ENCODE data around the gene POLL. TPM values are rescaled to one million over a fixed set of nuclear protein-coding genes. Genes with fewer than 3 reads are reported as not detected.

POLL gene
- total and polyA plus RNA-seq, 10 of the 15 experiments (the other 5 are each of a cell fraction or from before 2014, with no cell fraction given): 1.5 to 25.4 (median 13.8) TPM

- in situ Hi-C loops (cut with MboI): no loop called here
- no peaks in the 10 kb centered on the region for H3K79me2 ChIP-seq (ENCODE audit: control insufficient read depth, insufficient read depth, low read length)
- H3K4me2 ChIP-seq (ENCODE audit: control insufficient read depth, insufficient read depth): no peak overlapping the region
- TF ChIP-seq PBX3 (IDR thresholded peaks at IDR 0.05; ENCODE audit: insufficient replicate concordance, low read depth, low read length) (no peak), CTCF (IDR thresholded peaks at IDR 0.05 in 2 of 3, conservative IDR thresholded peaks at IDR 0.05 in 1 of 3; ENCODE audit: control insufficient read depth in 2 of 3, extremely low read depth in 1 of 3, insufficient read depth in 1 of 3, low read depth in 3 of 3, low read length in 3 of 3) (no peak), CUX1 (IDR thresholded peaks at IDR 0.05; ENCODE audit: insufficient replicate concordance, low read depth, low read length) (no peak), MLLT1 (IDR thresholded peaks at IDR 0.05) (no peak), ZNF24 (IDR thresholded peaks at IDR 0.05) (no peak), ZNF384 (IDR thresholded peaks at IDR 0.05; ENCODE audit: borderline replicate concordance, low read depth, low read length) (no peak), SUZ12 (IDR thresholded peaks at IDR 0.05; ENCODE audit: unreplicated experiment) (no peak), FOXK2 (IDR thresholded peaks at IDR 0.05) (no peak), CBX3 (IDR thresholded peaks at IDR 0.05; ENCODE audit: borderline replicate concordance, low read depth) (no peak), GABPA (IDR thresholded peaks at IDR 0.05; ENCODE audit: low read depth) (no peak), NR2C2 (IDR thresholded peaks at IDR 0.05; ENCODE audit: borderline replicate concordance, control insufficient read depth, insufficient read length, low read depth) (no peak), BCL11A (IDR thresholded peaks at IDR 0.05; ENCODE audit: low read depth, low read length) (no peak)
These were observed 29.1 kb downstream of the POLL start for GRCh38 chr10:101558671-101559595.

More at GRCh38 chr10:101558671-101559595, 29.1 kb downstream of the POLL start:
- DNase-seq (ENCODE audit: low read depth, low spot score): no peak
- no peaks in the 10 kb centered on the region for H3K9me3 ChIP-seq (replicated peaks; ENCODE audit: control insufficient read depth, insufficient read depth, low read length)
- no TSS peak for BruUV-seq (replicated peaks)
- no peak overlapping the region for H3K9ac ChIP-seq (ENCODE audit: control insufficient read depth, insufficient read depth, low read length)
- ChIA-PET RAD21 (ENCODE audit: unreplicated experiment) (no interaction called here), CTCF (interaction anchor here (1.0 to 5.0 kb wide), 2 partner anchors 11 to 270 kb away, joined by 4 to 17 read pairs; no protein-coding TSS in a partner anchor), SMC1A (ENCODE audit: uncharacterized antibody, unreplicated experiment) (interaction anchor here (0.9 kb wide), 1 partner anchor 26 kb away, joined by 3 read pairs; no protein-coding TSS in a partner anchor), POLR2A (no interaction called here)
- FAIRE-seq: no peak
- no peaks in the 10 kb centered on the region for H4K20me1 ChIP-seq (ENCODE audit: control insufficient read depth, insufficient read depth)
- peaks cover 0 to 1% of the 10 kb centered on the region in 2 experiments; a peak in 1 of 4 replicates for H3K36me3 ChIP-seq (ENCODE audit: control insufficient read depth in 2 of 2, insufficient read depth in 2 of 2, low read length in 1 of 2)
- no peaks in the 10 kb centered on the region for H3K27me3 ChIP-seq (replicated peaks in 1 of 2; ENCODE audit: control insufficient read depth in 2 of 2, insufficient read depth in 2 of 2, low read length in 1 of 2)
- no peak overlapping the region for H3K4me3 ChIP-seq
- WGBS (ENCODE audit: insufficient coverage, insufficient replicate concordance, low lambda C conversion rate, missing lambda C conversion rate): 59% methylated on average over 18 of the region's 18 CpGs
- no peak overlapping the region for H3K27ac ChIP-seq (ENCODE audit: control insufficient read depth, insufficient read depth)
- no peak for ATAC-seq
- H3K4me1 ChIP-seq (ENCODE audit: control insufficient read depth, insufficient read depth, low read length): peaks cover 13% of the 10 kb centered on the region
- intact Hi-C loops (cut with micrococcal nuclease; ENCODE audit: unreplicated experiment): no loop called here
- no peak overlapping the region for H2AFZ ChIP-seq (ENCODE audit: control insufficient read depth, low read depth, low read length)

Measured in GM12878 (cell line).